OCI-LY7 (cell line): ENCODE data around the gene PIWIL1. TPM values are rescaled to one million over a fixed set of nuclear protein-coding genes. Genes with fewer than 3 reads are reported as not detected.

Experiments used
- BruUV-seq: library from RNA; stranded (reverse); fragments of 400-500 nt; replicated peaks from 2 replicates; lab custom pipeline; 2021; lab: Mats Ljungman, UMichigan
- CTCF ChIA-PET: fragments of 300-600 bp; sonication (Branson Sonifier 250); formaldehyde crosslinking; loops from one replicate; lab custom pipeline; 2022; ENCODE audit warnings: antibody characterized with exemption; ENCODE audit not compliant: unreplicated experiment; lab: Charles Lee
- POLR2A ChIA-PET: fragments of 300-600 bp; sonication (Branson Sonifier 250); formaldehyde crosslinking; loops from one replicate; lab custom pipeline; 2022; ENCODE audit warnings: antibody characterized with exemption; lab: Charles Lee
- DNase-seq: peaks from one replicate; pipeline ENCODE4 v3.0.0-alpha.2; 2015; ENCODE audit warnings: low spot score
- H2AFZ ChIP-seq: fragments of 200-600 bp; sonication (generic), shearing (Covaris generic); 2 replicates; pipeline ENCODE4 v1.6.1; 2014; ENCODE audit warnings: mild to moderate bottlenecking, antibody characterized with exemption, low read length, moderate library complexity
- H3K27ac ChIP-seq: fragments of 200-600 bp; sonication (generic); 2 replicates; pipeline ENCODE4 v1.5.1; 2014; ENCODE audit warnings: mixed run types, low read depth, mild to moderate bottlenecking, moderate library complexity, low read length, inconsistent platforms; ENCODE audit not compliant: poor library complexity, severe bottlenecking
- H3K36me3 ChIP-seq: fragments of 200-600 bp; sonication (generic); 2 replicates; pipeline ENCODE4 v1.6.1; 2014; ENCODE audit warnings: mild to moderate bottlenecking, antibody characterized with exemption, low read length, moderate library complexity, mixed read lengths; ENCODE audit not compliant: insufficient read depth
- H3K4me1 ChIP-seq: fragments of 200-600 bp; sonication (generic); 2 replicates; pipeline ENCODE4 v1.5.1; 2014; ENCODE audit warnings: mild to moderate bottlenecking, low read length; ENCODE audit not compliant: insufficient read depth, poor library complexity, severe bottlenecking
- H3K4me2 ChIP-seq: fragments of 200-600 bp; sonication (generic); 2 replicates; pipeline ENCODE4 v1.6.1; 2014; ENCODE audit warnings: mild to moderate bottlenecking, low read length
- H3K4me3 ChIP-seq: fragments of 200-600 bp; sonication (generic); 2 replicates; pipeline ENCODE4 v1.5.1; 2014; ENCODE audit warnings: mild to moderate bottlenecking, low read depth, low read length; ENCODE audit not compliant: poor library complexity, severe bottlenecking
- H3K79me2 ChIP-seq: fragments of 200-600 bp; sonication (generic); 2 replicates; pipeline ENCODE4 v1.6.1; 2016; ENCODE audit warnings: low read depth, mild to moderate bottlenecking, low read length, moderate library complexity, mixed read lengths; ENCODE audit not compliant: insufficient read depth
- H3K9me2 ChIP-seq: fragments of 200-600 bp; sonication (generic); 2 replicates; pipeline ENCODE4 v1.6.1; 2016; ENCODE audit warnings: mild to moderate bottlenecking, low read length, mixed read lengths; ENCODE audit not compliant: insufficient read depth
- H3K9me3 ChIP-seq: fragments of 200-600 bp; sonication (generic); 2 replicates; pipeline ENCODE4 v1.6.1; 2014; ENCODE audit warnings: mild to moderate bottlenecking, mixed run types, low read length, mixed read lengths
- H4K20me1 ChIP-seq: fragments of 200-600 bp; sonication (generic); 2 replicates; pipeline ENCODE4 v1.6.1; 2014; ENCODE audit warnings: mild to moderate bottlenecking, antibody characterized with exemption, low read length, moderate library complexity, mixed read lengths; ENCODE audit not compliant: insufficient read depth
- EZH2phosphoT487 ChIP-seq: fragments of 200-600 bp; sonication (generic); IDR thresholded peaks from 2 replicates; pipeline ENCODE4 v1.6.1; 2018; ENCODE audit warnings: low read depth, borderline replicate concordance, mild to moderate bottlenecking, mixed run types, antibody characterized with exemption, low read length, moderate library complexity, mixed read lengths
- intact Hi-C: fragments of 100-400 bp; cut with micrococcal nuclease; formaldehyde crosslinking; loops from one replicate; pipeline ENCODE4 v1.10.0; 2022; ENCODE audit not compliant: unreplicated experiment
- total RNA-seq, 2 experiments: library from RNA; depleted of rRNA in 1 of 2; stranded (reverse); fragments of >200 nt in 1 of 2; shearing (Covaris generic) in 1 of 2; gene quantifications; 2 replicates each; pipeline ENCODE4 v1.2.3, GENCODE V29; 2014 to 2022
- TF ChIP-seq, protein P1 (sequence below): fragments of 200-600 bp; sonication (generic); conservative IDR thresholded peaks from 2 replicates; pipeline ENCODE4 v1.5.1; 2014; ENCODE audit warnings: mild to moderate bottlenecking, antibody characterized with exemption, low read length, moderate library complexity, mixed read lengths

Gene PIWIL1
- total RNA-seq, 2 experiments from 2014 or later, result not detected

DNA sequence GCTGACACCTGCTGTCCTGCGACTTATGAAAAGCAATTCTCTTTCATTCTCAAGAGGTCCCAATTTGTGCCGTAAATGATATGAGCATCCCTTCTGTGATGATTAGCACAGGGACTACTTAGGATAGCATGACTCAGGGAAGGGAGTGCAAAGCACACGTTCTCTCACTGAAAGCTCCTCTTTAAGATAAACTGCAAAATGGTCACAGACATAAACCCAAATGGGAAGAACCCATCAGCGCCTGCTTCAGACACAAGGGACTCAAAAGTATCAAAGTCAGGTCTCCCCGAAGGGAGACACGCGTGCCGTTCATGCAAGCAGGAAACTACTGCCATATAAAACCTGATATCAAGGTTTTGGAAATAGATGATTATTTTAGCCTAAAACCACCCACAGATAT, 33.9 kb upstream of the PIWIL1 start:
- H3K9me3 ChIP-seq, result no peaks in the 10 kb centered on the region
- DNase-seq, result no peak
- no peak overlapping the region for H3K27ac ChIP-seq
- no peaks in the 10 kb centered on the region for H3K4me1 ChIP-seq
- no peak overlapping the region for H2AFZ ChIP-seq
- intact Hi-C loops, result no loop called here
- ChIA-PET POLR2A (no interaction called here), CTCF (no interaction called here)
- H3K36me3 ChIP-seq, result no peaks in the 10 kb centered on the region
- H4K20me1 ChIP-seq, result no peaks in the 10 kb centered on the region
- TF ChIP-seq, protein P1, sequence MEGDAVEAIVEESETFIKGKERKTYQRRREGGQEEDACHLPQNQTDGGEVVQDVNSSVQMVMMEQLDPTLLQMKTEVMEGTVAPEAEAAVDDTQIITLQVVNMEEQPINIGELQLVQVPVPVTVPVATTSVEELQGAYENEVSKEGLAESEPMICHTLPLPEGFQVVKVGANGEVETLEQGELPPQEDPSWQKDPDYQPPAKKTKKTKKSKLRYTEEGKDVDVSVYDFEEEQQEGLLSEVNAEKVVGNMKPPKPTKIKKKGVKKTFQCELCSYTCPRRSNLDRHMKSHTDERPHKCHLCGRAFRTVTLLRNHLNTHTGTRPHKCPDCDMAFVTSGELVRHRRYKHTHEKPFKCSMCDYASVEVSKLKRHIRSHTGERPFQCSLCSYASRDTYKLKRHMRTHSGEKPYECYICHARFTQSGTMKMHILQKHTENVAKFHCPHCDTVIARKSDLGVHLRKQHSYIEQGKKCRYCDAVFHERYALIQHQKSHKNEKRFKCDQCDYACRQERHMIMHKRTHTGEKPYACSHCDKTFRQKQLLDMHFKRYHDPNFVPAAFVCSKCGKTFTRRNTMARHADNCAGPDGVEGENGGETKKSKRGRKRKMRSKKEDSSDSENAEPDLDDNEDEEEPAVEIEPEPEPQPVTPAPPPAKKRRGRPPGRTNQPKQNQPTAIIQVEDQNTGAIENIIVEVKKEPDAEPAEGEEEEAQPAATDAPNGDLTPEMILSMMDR, result no peak
- no peak for TF ChIP-seq EZH2phosphoT487
- H3K79me2 ChIP-seq, result no peaks in the 10 kb centered on the region
- H3K4me2 ChIP-seq, result no peak overlapping the region
- no peak overlapping the region for H3K4me3 ChIP-seq
- no peaks in the 10 kb centered on the region for H3K9me2 ChIP-seq
- BruUV-seq, result no TSS peak

DNA sequence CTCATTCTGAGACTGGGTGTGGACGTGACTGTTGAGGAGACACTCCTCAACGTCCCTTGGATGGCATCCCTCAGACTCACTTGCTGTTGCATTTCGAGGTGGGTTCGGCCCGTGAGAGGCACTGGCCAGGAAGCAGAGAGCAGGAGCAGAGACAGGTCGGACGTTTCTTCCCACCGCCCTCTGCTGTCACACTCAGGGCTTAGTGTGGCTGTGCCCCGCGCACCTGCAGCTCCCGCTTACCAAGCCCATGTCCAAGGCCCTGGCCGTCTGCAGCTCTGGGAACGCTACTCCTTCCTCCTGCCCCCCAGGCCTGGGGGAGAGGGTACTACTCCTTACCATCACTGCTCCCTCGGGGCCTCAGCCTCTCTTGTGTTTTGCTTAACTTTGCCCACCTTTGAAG, 29.8 kb upstream of the PIWIL1 start:
- Histone ChIP-seq H3K27ac (no peak overlapping the region), H3K79me2 (no peaks in the 10 kb centered on the region), H3K4me3 (no peak overlapping the region), H3K9me3 (no peaks in the 10 kb centered on the region), H2AFZ (no peak overlapping the region), H3K4me1 (no peaks in the 10 kb centered on the region), H3K36me3 (no peaks in the 10 kb centered on the region), H3K9me2 (no peaks in the 10 kb centered on the region), H4K20me1 (no peaks in the 10 kb centered on the region), H3K4me2 (no peak overlapping the region)
- no TSS peak for BruUV-seq
- CTCF ChIA-PET, result no interaction called here
- intact Hi-C loops, result no loop called here
- no peak for TF ChIP-seq EZH2phosphoT487
- TF ChIP-seq, protein P1, result no peak
- POLR2A ChIA-PET, result no interaction called here
- no peak for DNase-seq

GRCh38 chr12:130308393-130308792, 29.3 kb upstream of the PIWIL1 start:
- H4K20me1 ChIP-seq, result no peaks in the 10 kb centered on the region
- no peak overlapping the region for H3K27ac ChIP-seq
- no peak overlapping the region for H3K4me3 ChIP-seq
- H3K9me3 ChIP-seq, result no peaks in the 10 kb centered on the region
- intact Hi-C loops, result no loop called here
- H3K79me2 ChIP-seq, result no peaks in the 10 kb centered on the region
- H3K4me2 ChIP-seq, result no peak overlapping the region
- POLR2A ChIA-PET, result no interaction called here
- CTCF ChIA-PET, result no interaction called here
- H3K4me1 ChIP-seq, result no peaks in the 10 kb centered on the region
- no peak for DNase-seq
- H3K36me3 ChIP-seq, result no peaks in the 10 kb centered on the region
- no peak overlapping the region for H2AFZ ChIP-seq
- no TSS peak for BruUV-seq
- TF ChIP-seq EZH2phosphoT487, result no peak
- TF ChIP-seq, protein P1, result no peak
- H3K9me2 ChIP-seq, result no peaks in the 10 kb centered on the region
